ENCODE data around the gene ETNK2. TPM values are rescaled to one million over a fixed set of nuclear protein-coding genes. Genes with fewer than 3 reads are reported as not detected.

The ETNK2 gene
- total RNA-seq, 2 donors from 2014 or later: 5.6 to 17.5 TPM

- TF ChIP-seq CTCF (IDR thresholded peaks at IDR 0.05): no peak
- Histone ChIP-seq H3K4me3 (no peak overlapping the region), H3K27ac (no peak overlapping the region), H3K9me3 (no peaks in the 10 kb centered on the region), H3K36me3 (no peaks in the 10 kb centered on the region), H3K4me1 (peaks cover 0 to 26% of the 10 kb centered on the region in 2 donors), H3K27me3 (no peaks in the 10 kb centered on the region)
- no peak for DNase-seq (ENCODE audit: low spot score)
These were observed 2.9 kb upstream of the ETNK2 start for GRCh38 chr1:204154568-204155255.

GRCh38 chr1:204153667-204154066 lies 1.8 kb upstream of the ETNK2 start:
- Histone ChIP-seq H3K4me1 (peaks cover 0 to 26% of the 10 kb centered on the region in 2 donors), H3K4me3 (no peak overlapping the region), H3K27me3 (no peaks in the 10 kb centered on the region), H3K36me3 (no peaks in the 10 kb centered on the region), H3K9me3 (no peaks in the 10 kb centered on the region), H3K27ac (no peak overlapping the region)
- no peak for DNase-seq (ENCODE audit: low spot score)
- TF ChIP-seq CTCF (IDR thresholded peaks at IDR 0.05): no peak

GRCh38 chr1:204152310-204153044 lies 633 bp upstream of the ETNK2 start:
- Histone ChIP-seq H3K4me3 (peak overlapping the region; percentile 59 to 72), H3K27me3 (no peaks in the 10 kb centered on the region), H3K36me3 (no peaks in the 10 kb centered on the region), H3K4me1 (peaks cover 0 to 26% of the 10 kb centered on the region in 2 donors), H3K27ac (peak overlapping the region; percentile 31 to 36), H3K9me3 (no peaks in the 10 kb centered on the region)
- TF ChIP-seq CTCF (IDR thresholded peaks at IDR 0.05): no peak
- DNase-seq (ENCODE audit: low spot score): no peak

- H3K36me3 ChIP-seq: no peaks in the 10 kb centered on the region
- H3K27ac ChIP-seq: peak overlapping the region; percentile 66 to 70
- H3K27me3 ChIP-seq: no peaks in the 10 kb centered on the region
- H3K4me3 ChIP-seq: peak overlapping the region; percentile 59 to 72
- peak; percentile 71 for DNase-seq (ENCODE audit: low spot score)
- H3K4me1 ChIP-seq: peaks cover 0 to 26% of the 10 kb centered on the region in 2 donors
- no peaks in the 10 kb centered on the region for H3K9me3 ChIP-seq
- no peak for TF ChIP-seq CTCF (IDR thresholded peaks at IDR 0.05)
These were observed 917 bp downstream of the ETNK2 start for GRCh38 chr1:204150702-204151551.

GRCh38 chr1:204149635-204150565 lies 1.9 kb downstream of the ETNK2 start:
- DNase-seq (ENCODE audit: low spot score): no peak
- Histone ChIP-seq H3K9me3 (no peaks in the 10 kb centered on the region), H3K4me1 (peaks cover 0 to 26% of the 10 kb centered on the region in 2 donors), H3K36me3 (no peaks in the 10 kb centered on the region), H3K27me3 (no peaks in the 10 kb centered on the region), H3K4me3 (no peak overlapping the region), H3K27ac (peak overlapping the region; percentile 66 to 70)
- TF ChIP-seq CTCF (IDR thresholded peaks at IDR 0.05): no peak
